NT2/D1 (cell line): ENCODE data around the gene RIMBP2.

ENCODE experiments used
- DNase-seq: peaks from one replicate; pipeline ENCODE4 v3.0.0-alpha.2; 2011; ENCODE audit warnings: low read depth, low spot score
- H3K27me3 ChIP-seq: 2 replicates; pipeline ENCODE4 v1.6.0; 2011; ENCODE audit warnings: mild to moderate bottlenecking; ENCODE audit not compliant: insufficient read length, insufficient read depth
- H3K36me3 ChIP-seq: 2 replicates; pipeline ENCODE4 v1.6.1; 2011; ENCODE audit warnings: mild to moderate bottlenecking, low read length, mixed read lengths; ENCODE audit not compliant: insufficient read depth, insufficient read length
- H3K4me1 ChIP-seq: 2 replicates; pipeline ENCODE4 v1.5.1; 2011; ENCODE audit not compliant: insufficient read depth, insufficient read length
- H3K4me3 ChIP-seq: 2 replicates; pipeline ENCODE4 v1.5.1; 2011; ENCODE audit warnings: low read depth; ENCODE audit not compliant: insufficient read length
- H3K9ac ChIP-seq: 2 replicates; pipeline ENCODE4 v1.6.0; 2011; ENCODE audit warnings: low read depth; ENCODE audit not compliant: insufficient read length
- H3K9me3 ChIP-seq: 2 replicates; pipeline ENCODE4 v1.5.1; 2011; ENCODE audit warnings: mild to moderate bottlenecking, low read length; ENCODE audit not compliant: insufficient read depth
- SUZ12 ChIP-seq: IDR thresholded peaks from 2 replicates; pipeline ENCODE4 v1.6.1; 2011; ENCODE audit not compliant: insufficient read length, insufficient read depth; ENCODE audit errors: extremely low read depth
- YY1 ChIP-seq: IDR thresholded peaks from 2 replicates; pipeline ENCODE4 v1.6.1; 2011; ENCODE audit not compliant: insufficient read length, insufficient read depth
- ZNF274 ChIP-seq: IDR thresholded peaks from 2 replicates; pipeline ENCODE4 v1.6.1; 2011; ENCODE audit warnings: mild to moderate bottlenecking, low read depth, low read length

The RIMBP2 gene

DNA sequence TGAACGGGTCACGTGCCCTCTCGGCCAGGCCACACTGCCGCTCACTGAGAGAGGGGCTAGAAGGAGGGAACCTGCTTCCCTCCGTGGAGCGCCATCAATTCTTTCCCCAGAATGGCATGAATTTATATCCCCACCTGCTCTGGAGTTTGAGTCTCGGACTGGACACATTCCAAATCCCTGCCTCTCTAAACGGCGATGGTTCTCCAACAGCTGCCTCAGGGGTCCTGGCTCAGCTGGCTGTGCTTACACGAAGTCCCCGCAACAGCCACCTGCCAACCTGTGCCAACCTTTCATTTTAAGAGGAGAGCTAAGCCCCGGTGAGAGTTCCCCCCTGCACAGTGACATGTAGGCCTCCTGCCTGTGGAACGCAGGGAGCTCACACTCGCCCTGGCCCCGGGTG, 73.2 kb downstream of the RIMBP2 start:
- DNase-seq = no peak
- TF ChIP-seq ZNF274 = no peak
- no peak for TF ChIP-seq YY1
- TF ChIP-seq SUZ12 = no peak
- no peaks in the 10 kb centered on the region for H3K36me3 ChIP-seq
- no peak overlapping the region for H3K4me3 ChIP-seq
- no peak overlapping the region for H3K9ac ChIP-seq
- H3K27me3 ChIP-seq = no peaks in the 10 kb centered on the region
- H3K9me3 ChIP-seq = peaks cover 6% of the 10 kb centered on the region; the same call in 1 of the 2 replicates
- H3K4me1 ChIP-seq = peaks cover 2% of the 10 kb centered on the region

DNA sequence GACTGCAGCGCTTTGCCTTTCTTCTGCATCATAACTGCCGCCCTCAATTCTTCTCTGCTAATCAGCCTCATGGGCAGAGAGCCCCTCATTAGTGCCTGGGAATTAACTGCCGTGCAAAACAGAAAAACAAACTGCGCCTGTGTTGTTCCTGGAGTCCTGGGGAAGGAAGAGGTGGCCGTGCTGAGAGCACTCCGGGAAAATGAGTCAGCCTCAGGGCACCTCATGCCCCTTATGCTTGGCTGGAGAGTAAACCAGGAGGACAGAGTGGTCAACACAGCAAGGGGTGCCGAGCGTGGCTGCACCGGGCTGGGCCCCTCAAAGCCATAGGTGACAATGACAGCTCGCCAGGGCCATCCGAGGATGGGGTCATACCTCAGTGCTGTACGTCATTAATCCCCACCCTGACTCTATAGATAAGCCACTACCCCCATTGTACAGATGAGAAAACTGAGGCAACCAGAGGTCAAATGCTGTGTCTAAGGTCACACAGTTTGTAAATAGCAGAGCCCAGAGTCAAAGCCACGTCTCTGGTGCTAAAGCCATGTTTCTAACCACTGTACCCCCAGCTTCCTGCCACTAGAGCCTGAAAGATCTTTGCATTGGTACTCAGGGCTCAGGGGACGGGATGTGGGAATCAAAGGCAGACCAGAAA, 74.4 kb downstream of the RIMBP2 start:
- no peak overlapping the region for H3K4me3 ChIP-seq
- H3K4me1 ChIP-seq = peaks cover 2% of the 10 kb centered on the region
- H3K9me3 ChIP-seq = peaks cover 6% of the 10 kb centered on the region; the same call in 1 of the 2 replicates
- no peaks in the 10 kb centered on the region for H3K27me3 ChIP-seq
- no peak overlapping the region for H3K9ac ChIP-seq
- TF ChIP-seq YY1 = no peak
- no peak for TF ChIP-seq ZNF274
- TF ChIP-seq SUZ12 = no peak
- H3K36me3 ChIP-seq = no peaks in the 10 kb centered on the region
- DNase-seq = no peak

DNA sequence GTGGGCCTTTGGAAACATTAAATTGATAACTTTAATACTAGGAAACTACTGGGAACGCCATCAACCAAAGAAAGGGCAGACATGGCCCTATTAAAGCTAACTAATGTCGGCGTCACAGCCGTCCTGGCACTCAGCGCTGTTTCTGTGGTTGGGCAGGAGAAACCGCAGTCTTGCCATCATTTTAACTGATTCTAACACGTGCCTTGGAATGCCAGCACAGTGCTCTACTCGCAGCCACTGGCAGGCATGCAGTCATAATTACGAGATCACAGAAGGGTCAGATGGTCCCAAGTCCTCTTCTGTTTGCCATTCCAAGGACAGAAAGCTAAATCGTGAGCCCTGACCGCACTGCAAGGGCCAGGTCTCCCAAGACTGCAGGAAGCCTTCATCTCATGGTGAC, 75.2 kb downstream of the RIMBP2 start:
- TF ChIP-seq ZNF274 (no peak), SUZ12 (no peak), YY1 (no peak)
- H3K9me3 ChIP-seq = peaks cover 6% of the 10 kb centered on the region; the same call in 1 of the 2 replicates
- H3K4me3 ChIP-seq = no peak overlapping the region
- H3K27me3 ChIP-seq = no peaks in the 10 kb centered on the region
- no peak for DNase-seq
- H3K9ac ChIP-seq = no peak overlapping the region
- H3K36me3 ChIP-seq = no peaks in the 10 kb centered on the region
- H3K4me1 ChIP-seq = peaks cover 2% of the 10 kb centered on the region

DNA sequence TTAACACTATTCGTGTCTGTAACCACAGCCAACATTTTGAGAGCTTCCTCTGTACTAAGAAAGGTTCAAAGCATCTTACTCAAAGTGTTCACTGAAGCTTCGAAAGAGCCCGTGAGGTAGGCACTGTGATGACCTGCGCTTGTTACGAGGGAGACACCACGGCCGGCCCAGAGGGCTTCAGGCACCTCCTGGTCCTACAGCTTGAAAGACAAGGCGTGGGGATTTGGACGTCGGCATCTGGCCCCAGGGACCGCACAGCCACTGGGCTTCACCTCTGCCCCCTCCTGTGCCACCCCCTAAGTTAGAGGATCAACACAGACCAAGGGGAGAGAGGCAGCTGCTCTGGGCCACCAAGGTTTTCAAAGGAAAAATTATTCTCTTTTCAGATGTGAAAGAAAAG, 75.6 kb downstream of the RIMBP2 start:
- Histone ChIP-seq H3K4me1 (peaks cover 2% of the 10 kb centered on the region), H3K27me3 (no peaks in the 10 kb centered on the region), H3K36me3 (no peaks in the 10 kb centered on the region), H3K4me3 (no peak overlapping the region), H3K9ac (no peak overlapping the region), H3K9me3 (peaks cover 6% of the 10 kb centered on the region; the same call in 1 of the 2 replicates)
- no peak for DNase-seq
- TF ChIP-seq ZNF274 (no peak), YY1 (no peak), SUZ12 (no peak)

DNA sequence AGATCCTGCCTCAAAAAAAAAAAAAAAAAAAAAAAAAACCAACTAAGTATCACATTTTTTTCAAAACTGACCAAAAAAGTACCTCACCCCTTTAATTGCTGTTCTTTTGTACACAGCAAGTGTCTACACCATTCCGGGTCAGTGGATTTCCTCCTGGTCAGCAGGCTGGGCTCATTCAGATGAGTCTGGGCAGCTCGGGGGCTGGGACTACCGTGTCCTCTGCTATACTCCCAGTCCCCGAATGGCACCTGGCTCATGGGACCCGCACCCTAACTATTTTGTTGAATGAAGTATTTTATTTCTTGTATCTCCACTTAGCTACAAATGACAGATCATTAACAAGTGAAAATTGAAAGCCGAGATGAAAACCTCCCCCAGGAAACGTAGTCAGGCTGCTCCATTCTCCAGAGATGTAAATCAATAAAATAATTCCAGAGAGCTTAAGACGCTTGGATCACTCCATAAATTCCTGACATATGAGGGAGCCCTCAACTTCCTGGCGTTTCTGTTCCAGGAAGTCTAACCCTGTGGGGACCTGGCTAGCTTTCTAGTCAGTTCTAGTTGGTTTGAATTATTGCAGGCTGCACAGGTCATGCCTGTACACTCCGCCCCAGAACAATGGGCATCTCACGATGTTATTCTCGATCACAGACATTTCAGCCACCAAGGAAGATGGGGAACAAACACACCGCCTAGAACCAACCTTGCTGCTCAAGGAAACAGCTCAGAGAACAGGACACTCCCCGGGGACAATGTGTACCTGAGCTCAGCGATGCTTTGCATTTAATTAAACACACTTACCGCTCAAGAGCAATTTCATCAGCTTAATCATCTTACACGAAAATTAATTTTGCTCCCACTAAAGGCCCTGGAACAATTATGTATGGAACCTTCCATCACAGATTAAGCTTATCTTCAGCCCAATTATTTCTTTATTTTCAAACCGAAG, 76.3 kb downstream of the RIMBP2 start:
- Histone ChIP-seq H3K9ac (no peak overlapping the region), H3K4me3 (no peak overlapping the region), H3K27me3 (no peaks in the 10 kb centered on the region), H3K4me1 (peaks cover 2% of the 10 kb centered on the region), H3K36me3 (no peaks in the 10 kb centered on the region), H3K9me3 (peaks cover 6% of the 10 kb centered on the region; the same call in 1 of the 2 replicates)
- TF ChIP-seq SUZ12 = no peak
- no peak for TF ChIP-seq YY1
- TF ChIP-seq ZNF274 = no peak
- no peak for DNase-seq

DNA sequence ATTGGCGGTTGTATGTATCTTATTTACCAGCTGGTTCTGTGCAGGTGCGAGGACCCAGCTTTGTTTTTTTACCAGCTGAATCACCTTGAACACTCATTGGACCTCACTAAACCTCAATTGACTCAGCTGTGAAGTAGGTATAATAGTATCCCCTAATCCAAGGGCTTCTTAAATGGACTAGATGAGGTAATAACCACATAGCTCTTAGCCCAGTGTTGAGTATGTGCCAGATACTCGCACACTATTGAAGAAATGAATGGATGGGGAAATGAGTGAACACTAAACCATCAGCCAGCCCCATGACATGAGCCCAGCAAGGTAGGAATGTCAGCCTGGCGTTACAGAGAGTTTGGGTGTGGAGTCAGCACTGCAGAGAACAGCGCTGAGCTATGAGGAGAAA, 79.7 kb downstream of the RIMBP2 start:
- Histone ChIP-seq H3K27me3 (no peaks in the 10 kb centered on the region), H3K9me3 (peaks cover 7% of the 10 kb centered on the region; the same call in 1 of the 2 replicates), H3K9ac (no peak overlapping the region), H3K4me1 (peaks cover 2% of the 10 kb centered on the region), H3K4me3 (no peak overlapping the region), H3K36me3 (no peaks in the 10 kb centered on the region)
- TF ChIP-seq SUZ12 = no peak
- TF ChIP-seq YY1 = no peak
- no peak for DNase-seq

DNA sequence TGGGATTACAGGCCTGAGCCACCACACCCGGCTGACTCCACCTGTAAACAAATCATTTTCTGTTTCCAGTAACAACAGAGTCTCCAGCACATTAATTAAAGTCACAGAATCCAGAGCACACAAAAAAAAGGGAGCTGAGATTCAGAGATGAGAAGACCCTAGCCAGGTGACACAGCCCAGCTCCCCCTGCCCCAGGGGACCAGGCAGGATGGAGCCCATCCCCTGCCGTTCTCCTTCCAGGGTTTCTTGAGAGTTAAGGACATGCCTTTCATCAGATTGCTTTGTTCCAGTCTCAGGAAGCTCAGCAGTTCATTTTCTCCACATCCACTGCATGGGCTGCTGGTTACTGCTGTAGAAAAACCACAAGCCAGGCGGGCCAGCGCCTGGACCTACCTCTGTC, 81.2 kb downstream of the RIMBP2 start:
- no peak overlapping the region for H3K4me3 ChIP-seq
- no peak for DNase-seq
- no peaks in the 10 kb centered on the region for H3K36me3 ChIP-seq
- peaks cover 11% of the 10 kb centered on the region; the same call in 1 of the 2 replicates for H3K9me3 ChIP-seq
- H3K9ac ChIP-seq = no peak overlapping the region
- no peaks in the 10 kb centered on the region for H3K27me3 ChIP-seq
- no peak for TF ChIP-seq YY1
- TF ChIP-seq ZNF274 = no peak
- TF ChIP-seq SUZ12 = no peak
- no peaks in the 10 kb centered on the region for H3K4me1 ChIP-seq
